Thyroid gland (tissue), 4 donors: ENCODE data around the gene COQ7.

ENCODE experiments used
- POLR2A ChIP-seq, 2 donors: fragments of 450-650 bp; IDR thresholded peaks; one replicate each; pipeline ENCODE4 v1.6.1; 2017; ENCODE audit warnings: antibody characterized with exemption in 2 of 2, mild to moderate bottlenecking in 2 of 2, moderate library complexity in 1 of 2
- TF ChIP-seq, protein P1 (sequence below), 6 experiments: fragments of 200-600 bp in 3 of 6; fragments of 450-650 bp in 3 of 6; sonication (generic) in 3 of 6; IDR thresholded peaks; one replicate each; pipeline ENCODE4 v1.5.1; 2016 to 2019; ENCODE audit warnings: antibody characterized with exemption in 6 of 6, mild to moderate bottlenecking in 2 of 6, inconsistent platforms in 1 of 6, moderate library complexity in 1 of 6

DNA sequence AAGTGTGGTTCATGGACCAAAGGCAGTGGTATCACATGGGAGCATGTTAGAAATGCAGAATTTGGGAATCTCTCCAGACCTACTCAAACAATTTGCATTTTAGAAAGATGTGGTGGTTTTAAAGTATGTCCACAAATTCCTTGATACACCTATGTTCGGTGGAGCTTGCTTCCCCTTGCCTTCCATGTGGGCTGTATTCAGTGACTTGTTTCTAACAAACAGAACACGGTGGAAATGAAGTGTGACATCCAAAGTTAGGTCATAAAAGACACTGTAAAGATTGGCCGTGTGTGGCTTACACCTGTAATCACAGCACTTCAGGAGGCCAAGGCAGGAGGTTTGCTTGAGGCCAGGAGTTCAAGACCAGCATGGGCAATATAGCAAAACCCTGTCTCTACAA is 16.7 kb downstream of the COQ7 start:
- TF ChIP-seq, protein P1, sequence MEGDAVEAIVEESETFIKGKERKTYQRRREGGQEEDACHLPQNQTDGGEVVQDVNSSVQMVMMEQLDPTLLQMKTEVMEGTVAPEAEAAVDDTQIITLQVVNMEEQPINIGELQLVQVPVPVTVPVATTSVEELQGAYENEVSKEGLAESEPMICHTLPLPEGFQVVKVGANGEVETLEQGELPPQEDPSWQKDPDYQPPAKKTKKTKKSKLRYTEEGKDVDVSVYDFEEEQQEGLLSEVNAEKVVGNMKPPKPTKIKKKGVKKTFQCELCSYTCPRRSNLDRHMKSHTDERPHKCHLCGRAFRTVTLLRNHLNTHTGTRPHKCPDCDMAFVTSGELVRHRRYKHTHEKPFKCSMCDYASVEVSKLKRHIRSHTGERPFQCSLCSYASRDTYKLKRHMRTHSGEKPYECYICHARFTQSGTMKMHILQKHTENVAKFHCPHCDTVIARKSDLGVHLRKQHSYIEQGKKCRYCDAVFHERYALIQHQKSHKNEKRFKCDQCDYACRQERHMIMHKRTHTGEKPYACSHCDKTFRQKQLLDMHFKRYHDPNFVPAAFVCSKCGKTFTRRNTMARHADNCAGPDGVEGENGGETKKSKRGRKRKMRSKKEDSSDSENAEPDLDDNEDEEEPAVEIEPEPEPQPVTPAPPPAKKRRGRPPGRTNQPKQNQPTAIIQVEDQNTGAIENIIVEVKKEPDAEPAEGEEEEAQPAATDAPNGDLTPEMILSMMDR (IDR thresholded peaks at IDR 0.05), result no peak
- no peak for TF ChIP-seq POLR2A (IDR thresholded peaks at IDR 0.05)
